ENCODE data around the gene SCYL2. TPM values are rescaled to one million over a fixed set of nuclear protein-coding genes. Genes with fewer than 3 reads are reported as not detected.
A peak's percentile ranks its signal among the peaks of the same experiment; 100 is the strongest.
"Not testable (repeated sequence)": the region's sequence is repeated elsewhere in the genome, so short reads cannot be mapped to it uniquely, and the experiment has no call there.

Gene SCYL2
- total and polyA plus RNA-seq, 4 donors: 10.0 to 32.5 (median 18.9) TPM

DNA sequence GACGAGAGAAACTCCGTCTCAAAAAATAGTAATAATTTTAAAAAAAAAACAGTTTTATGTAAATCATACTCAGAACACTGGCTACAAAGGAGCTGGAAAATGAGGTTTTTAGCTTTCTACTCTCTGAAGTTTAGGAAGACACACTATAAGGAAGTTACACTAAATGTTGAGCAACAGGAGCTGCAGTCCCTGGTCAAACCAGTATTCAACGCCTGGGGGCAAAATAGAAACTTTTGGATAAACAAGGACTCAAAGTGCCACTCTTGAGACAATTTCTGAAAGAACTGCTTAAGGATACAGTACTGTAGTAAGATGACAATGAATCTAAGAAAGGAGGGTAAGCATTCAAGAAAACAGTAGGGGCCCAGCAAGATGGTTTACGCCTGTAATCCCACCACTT, 37.1 kb upstream of the SCYL2 start:
- Histone ChIP-seq H3K9ac (ENCODE audit: low read depth in 1 of 2, low read length in 2 of 2) (no peak overlapping the region), H3K4me3 (ENCODE audit: low read depth in 1 of 3, low read length in 3 of 3) (no peak overlapping the region), H3K27ac (ENCODE audit: low read depth in 1 of 2, low read length in 2 of 2) (no peak overlapping the region), H3K36me3 (ENCODE audit: control insufficient read depth in 4 of 4, insufficient read depth in 3 of 4, low read depth in 1 of 4, low read length in 3 of 4) (peaks cover 0 to 2% (median under 1%) of the 10 kb centered on the region in 4 donors), H3K4me1 (ENCODE audit: control insufficient read depth in 4 of 4, insufficient read depth in 4 of 4, low read length in 3 of 4) (no peaks in the 10 kb centered on the region), H3K27me3 (ENCODE audit: control insufficient read depth in 4 of 4, insufficient read depth in 4 of 4, low read length in 3 of 4) (no peaks in the 10 kb centered on the region), H3K9me3 (ENCODE audit: control insufficient read depth in 4 of 4, low read length in 3 of 4) (no peaks in the 10 kb centered on the region)
- WGBS: 85% methylated on average over 4 of the region's 4 CpGs
- TF ChIP-seq GABPA (IDR thresholded peaks at IDR 0.05 in 1 of 2, conservative IDR thresholded peaks at IDR 0.05 in 1 of 2) (no peak), SP1 (IDR thresholded peaks at IDR 0.05) (no peak), FOXA2 (IDR thresholded peaks at IDR 0.05) (no peak), FOXA1 (IDR thresholded peaks at IDR 0.05) (no peak), NR2F2 (IDR thresholded peaks at IDR 0.05) (no peak), TAF1 (conservative IDR thresholded peaks at IDR 0.05) (no peak), RAD21 (IDR thresholded peaks at IDR 0.05) (no peak), YY1 (IDR thresholded peaks at IDR 0.05) (no peak)
- TF ChIP-seq, protein P1, sequence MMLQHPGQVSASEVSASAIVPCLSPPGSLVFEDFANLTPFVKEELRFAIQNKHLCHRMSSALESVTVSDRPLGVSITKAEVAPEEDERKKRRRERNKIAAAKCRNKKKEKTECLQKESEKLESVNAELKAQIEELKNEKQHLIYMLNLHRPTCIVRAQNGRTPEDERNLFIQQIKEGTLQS (IDR thresholded peaks at IDR 0.05): no peak
- TF ChIP-seq, protein P2, sequence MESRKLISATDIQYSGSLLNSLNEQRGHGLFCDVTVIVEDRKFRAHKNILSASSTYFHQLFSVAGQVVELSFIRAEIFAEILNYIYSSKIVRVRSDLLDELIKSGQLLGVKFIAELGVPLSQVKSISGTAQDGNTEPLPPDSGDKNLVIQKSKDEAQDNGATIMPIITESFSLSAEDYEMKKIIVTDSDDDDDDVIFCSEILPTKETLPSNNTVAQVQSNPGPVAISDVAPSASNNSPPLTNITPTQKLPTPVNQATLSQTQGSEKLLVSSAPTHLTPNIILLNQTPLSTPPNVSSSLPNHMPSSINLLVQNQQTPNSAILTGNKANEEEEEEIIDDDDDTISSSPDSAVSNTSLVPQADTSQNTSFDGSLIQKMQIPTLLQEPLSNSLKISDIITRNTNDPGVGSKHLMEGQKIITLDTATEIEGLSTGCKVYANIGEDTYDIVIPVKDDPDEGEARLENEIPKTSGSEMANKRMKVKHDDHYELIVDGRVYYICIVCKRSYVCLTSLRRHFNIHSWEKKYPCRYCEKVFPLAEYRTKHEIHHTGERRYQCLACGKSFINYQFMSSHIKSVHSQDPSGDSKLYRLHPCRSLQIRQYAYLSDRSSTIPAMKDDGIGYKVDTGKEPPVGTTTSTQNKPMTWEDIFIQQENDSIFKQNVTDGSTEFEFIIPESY (IDR thresholded peaks at IDR 0.05): no peak
- TF ChIP-seq, protein P3, sequence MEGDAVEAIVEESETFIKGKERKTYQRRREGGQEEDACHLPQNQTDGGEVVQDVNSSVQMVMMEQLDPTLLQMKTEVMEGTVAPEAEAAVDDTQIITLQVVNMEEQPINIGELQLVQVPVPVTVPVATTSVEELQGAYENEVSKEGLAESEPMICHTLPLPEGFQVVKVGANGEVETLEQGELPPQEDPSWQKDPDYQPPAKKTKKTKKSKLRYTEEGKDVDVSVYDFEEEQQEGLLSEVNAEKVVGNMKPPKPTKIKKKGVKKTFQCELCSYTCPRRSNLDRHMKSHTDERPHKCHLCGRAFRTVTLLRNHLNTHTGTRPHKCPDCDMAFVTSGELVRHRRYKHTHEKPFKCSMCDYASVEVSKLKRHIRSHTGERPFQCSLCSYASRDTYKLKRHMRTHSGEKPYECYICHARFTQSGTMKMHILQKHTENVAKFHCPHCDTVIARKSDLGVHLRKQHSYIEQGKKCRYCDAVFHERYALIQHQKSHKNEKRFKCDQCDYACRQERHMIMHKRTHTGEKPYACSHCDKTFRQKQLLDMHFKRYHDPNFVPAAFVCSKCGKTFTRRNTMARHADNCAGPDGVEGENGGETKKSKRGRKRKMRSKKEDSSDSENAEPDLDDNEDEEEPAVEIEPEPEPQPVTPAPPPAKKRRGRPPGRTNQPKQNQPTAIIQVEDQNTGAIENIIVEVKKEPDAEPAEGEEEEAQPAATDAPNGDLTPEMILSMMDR (IDR thresholded peaks at IDR 0.05; ENCODE audit: low read depth, low read length, missing input control): no peak
- DNase-seq (ENCODE audit: low spot score): no peak

DNA sequence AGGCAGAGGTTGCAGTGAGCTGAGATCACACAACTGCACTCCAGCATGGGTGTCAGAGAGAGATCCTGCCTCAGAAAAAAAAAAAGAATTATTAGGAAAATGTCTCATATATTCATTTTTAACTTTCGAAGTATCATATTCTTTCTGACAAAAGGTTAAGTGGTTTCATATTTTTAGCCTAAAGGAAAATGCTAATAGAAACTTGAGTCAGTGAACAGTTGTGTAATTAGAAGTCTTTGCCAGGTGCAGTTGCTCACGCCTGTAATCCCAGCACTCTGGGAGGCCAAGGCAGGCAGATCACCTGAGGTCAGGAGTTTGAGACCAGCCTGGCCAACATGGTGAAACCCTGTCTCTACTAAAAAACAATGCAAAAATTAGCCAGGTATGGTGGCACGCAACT, 35.1 kb upstream of the SCYL2 start:
- DNase-seq (ENCODE audit: low spot score); H3K27ac ChIP-seq (ENCODE audit: low read depth in 1 of 2, low read length in 2 of 2); H3K9ac ChIP-seq (ENCODE audit: low read depth in 1 of 2, low read length in 2 of 2); H3K4me3 ChIP-seq (ENCODE audit: low read depth in 1 of 3, low read length in 3 of 3); H3K27me3 ChIP-seq (ENCODE audit: control insufficient read depth in 4 of 4, insufficient read depth in 4 of 4, low read length in 3 of 4); H3K4me1 ChIP-seq (ENCODE audit: control insufficient read depth in 4 of 4, insufficient read depth in 4 of 4, low read length in 3 of 4); H3K36me3 ChIP-seq (ENCODE audit: control insufficient read depth in 4 of 4, insufficient read depth in 3 of 4, low read depth in 1 of 4, low read length in 3 of 4); H3K9me3 ChIP-seq (ENCODE audit: control insufficient read depth in 4 of 4, low read length in 3 of 4): not testable (repeated sequence)
- 64% methylated on average over 3 of the region's 3 CpGs for WGBS
- peak in 1 of 2 donors; percentile 25 for TF ChIP-seq RXRA (IDR thresholded peaks at IDR 0.05)

DNA sequence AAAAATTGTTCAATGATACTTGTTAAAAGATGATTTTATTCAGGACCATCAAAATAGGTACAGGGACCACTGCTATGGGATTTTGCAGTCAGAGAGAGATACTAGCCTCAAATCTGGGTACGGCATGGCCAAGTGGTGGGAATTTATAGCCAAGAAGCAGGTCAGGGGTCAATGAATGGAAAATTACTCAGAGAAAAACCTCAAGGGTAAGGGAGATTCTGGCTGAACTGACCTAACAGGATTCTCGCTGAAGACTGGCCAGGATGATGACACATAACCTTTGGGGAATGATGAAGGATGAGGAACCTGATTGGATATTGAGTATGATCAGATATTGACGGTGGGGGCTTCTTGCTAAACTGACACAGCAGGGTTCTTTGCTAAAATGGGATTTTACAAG, 32.8 kb upstream of the SCYL2 start:
- H3K27ac ChIP-seq (ENCODE audit: low read depth in 1 of 2, low read length in 2 of 2): no peak overlapping the region
- no peaks in the 10 kb centered on the region for H3K27me3 ChIP-seq (ENCODE audit: control insufficient read depth in 4 of 4, insufficient read depth in 4 of 4, low read length in 3 of 4)
- DNase-seq (ENCODE audit: low spot score): no peak
- H3K9me3 ChIP-seq (ENCODE audit: control insufficient read depth in 4 of 4, low read length in 3 of 4): no peaks in the 10 kb centered on the region
- 47% methylated on average over 3 of the region's 3 CpGs for WGBS
- H3K4me1 ChIP-seq (ENCODE audit: control insufficient read depth in 4 of 4, insufficient read depth in 4 of 4, low read length in 3 of 4): peaks cover 0 to 4% (median 0%) of the 10 kb centered on the region in 4 donors
- no peaks in the 10 kb centered on the region for H3K36me3 ChIP-seq (ENCODE audit: control insufficient read depth in 4 of 4, insufficient read depth in 3 of 4, low read depth in 1 of 4, low read length in 3 of 4)
- H3K9ac ChIP-seq (ENCODE audit: low read depth in 1 of 2, low read length in 2 of 2): no peak overlapping the region
- TF ChIP-seq GABPA (IDR thresholded peaks at IDR 0.05 in 1 of 2, conservative IDR thresholded peaks at IDR 0.05 in 1 of 2): no peak
- TF ChIP-seq JUND (IDR thresholded peaks at IDR 0.05): no peak
- no peak for TF ChIP-seq HNF4A (conservative IDR thresholded peaks at IDR 0.05)
- TF ChIP-seq, protein P3 (IDR thresholded peaks at IDR 0.05; ENCODE audit: low read depth, low read length, missing input control): no peak
- TF ChIP-seq, protein P1 (IDR thresholded peaks at IDR 0.05): no peak
- no peak for TF ChIP-seq YY1 (IDR thresholded peaks at IDR 0.05)
- TF ChIP-seq TAF1 (conservative IDR thresholded peaks at IDR 0.05): no peak
- no peak for TF ChIP-seq RXRA (IDR thresholded peaks at IDR 0.05)
- no peak for TF ChIP-seq RAD21 (IDR thresholded peaks at IDR 0.05)
- no peak for TF ChIP-seq FOXA2 (IDR thresholded peaks at IDR 0.05)
- no peak for TF ChIP-seq NR2F2 (IDR thresholded peaks at IDR 0.05)
- TF ChIP-seq, protein P2 (IDR thresholded peaks at IDR 0.05): no peak
- TF ChIP-seq EGR1 (IDR thresholded peaks at IDR 0.05; ENCODE audit: low read depth in 2 of 2): no peak
- no peak for TF ChIP-seq FOXA1 (IDR thresholded peaks at IDR 0.05)
- no peak for TF ChIP-seq SP1 (IDR thresholded peaks at IDR 0.05)
- TF ChIP-seq HNF4G (IDR thresholded peaks at IDR 0.05): no peak
- no peak overlapping the region for H3K4me3 ChIP-seq (ENCODE audit: low read depth in 1 of 3, low read length in 3 of 3)

Data from liver (tissue), 9 donors.